GM23338 (cell line): ENCODE measurements around the gene FGFR2. TPM values are rescaled to one million over a fixed set of nuclear protein-coding genes. Genes with fewer than 3 reads are reported as not detected.
A peak's percentile ranks its signal among the peaks of the same experiment; 100 is the strongest.

Source experiments
- ATAC-seq: fragments of 200-7000 bp; cut with Tn5 transposase; 3 replicates; pipeline ENCODE4 v1.9.1; 2020
- DNase-seq: peaks from one replicate; pipeline ENCODE4 v3.0.0-alpha.2; 2015; ENCODE audit warnings: low spot score
- H2AFZ ChIP-seq: fragments of 200-600 bp; sonication (generic); 2 replicates; pipeline ENCODE4 v1.8.0; 2016; ENCODE audit warnings: antibody characterized with exemption, mild to moderate bottlenecking, moderate library complexity
- H3F3A ChIP-seq: fragments of 200-600 bp; sonication (generic); replicated peaks from 2 replicates; pipeline ENCODE4 v1.8.0; 2017; ENCODE audit warnings: antibody characterized with exemption, mixed run types, low read depth
- H3K27ac ChIP-seq: fragments of 200-600 bp; sonication (generic); 2 replicates; pipeline ENCODE4 v1.6.1; 2016; ENCODE audit warnings: low read depth
- H3K27me3 ChIP-seq: fragments of 200-600 bp; sonication (generic); 2 replicates; pipeline ENCODE4 v1.8.0; 2016; ENCODE audit warnings: mild to moderate bottlenecking, mixed run types, moderate library complexity; ENCODE audit not compliant: insufficient read depth
- H3K36me3 ChIP-seq: fragments of 200-600 bp; sonication (generic); 2 replicates; pipeline ENCODE4 v1.8.0; 2016; ENCODE audit warnings: mild to moderate bottlenecking; ENCODE audit not compliant: insufficient read depth
- H3K4me1 ChIP-seq: fragments of 200-600 bp; sonication (generic); 2 replicates; pipeline ENCODE4 v1.8.0; 2016; ENCODE audit warnings: mild to moderate bottlenecking, moderate library complexity; ENCODE audit not compliant: insufficient read depth
- H3K4me2 ChIP-seq: fragments of 200-600 bp; sonication (generic); 2 replicates; pipeline ENCODE4 v1.7.1; 2017; ENCODE audit warnings: mixed run types
- H3K4me3 ChIP-seq: fragments of 200-600 bp; sonication (generic); 2 replicates; pipeline ENCODE4 v1.6.1; 2016; ENCODE audit warnings: mixed run types
- H3K79me2 ChIP-seq: fragments of 200-600 bp; sonication (generic); replicated peaks from 2 replicates; pipeline ENCODE4 v1.8.0; 2017; ENCODE audit warnings: mild to moderate bottlenecking; ENCODE audit not compliant: insufficient read depth
- H3K9me2 ChIP-seq: fragments of 200-600 bp; sonication (generic); 2 replicates; pipeline ENCODE4 v1.8.0; 2017; ENCODE audit not compliant: insufficient read depth
- H4K20me1 ChIP-seq: fragments of 200-600 bp; sonication (generic); replicated peaks from 2 replicates; pipeline ENCODE4 v1.8.0; 2017; ENCODE audit warnings: mild to moderate bottlenecking; ENCODE audit not compliant: insufficient read depth
- H3K27ac Mint-ChIP-seq: 2 replicates; pipeline ENCODE4 v1.8.0; 2020; ENCODE audit warnings: inconsistent platforms, mild to moderate bottlenecking, moderate library complexity, mixed read lengths
- H3K27me3 Mint-ChIP-seq: 3 replicates; pipeline ENCODE4 v1.8.0; 2022; ENCODE audit warnings: low read depth, mild to moderate bottlenecking, moderate library complexity, mixed read lengths, inconsistent platforms; ENCODE audit not compliant: insufficient read depth, poor library complexity
- H3K36me3 Mint-ChIP-seq: 3 replicates; pipeline ENCODE4 v1.8.0; 2021; ENCODE audit warnings: low read depth, mild to moderate bottlenecking, inconsistent platforms, moderate library complexity, mixed read lengths
- H3K4me1 Mint-ChIP-seq: 3 replicates; pipeline ENCODE4 v1.8.0; 2020; ENCODE audit warnings: mild to moderate bottlenecking, inconsistent platforms, mixed read lengths
- H3K4me3 Mint-ChIP-seq: 3 replicates; pipeline ENCODE4 v1.8.0; 2021; ENCODE audit warnings: moderate library complexity, mild to moderate bottlenecking, inconsistent platforms, mixed read lengths
- H3K9me3 Mint-ChIP-seq: 3 replicates; pipeline ENCODE4 v1.8.0; 2020; ENCODE audit warnings: moderate library complexity, mild to moderate bottlenecking, inconsistent platforms, mixed read lengths
- CREB1 ChIP-seq: fragments of 250-450 bp; sonication (Bioruptor Pico); IDR thresholded peaks from 2 replicates; pipeline ENCODE4 v1.5.0; 2020; ENCODE audit warnings: low read depth, mild to moderate bottlenecking, moderate library complexity
- CTCF ChIP-seq, 2 experiments: fragments of 200-600 bp in 1 of 2; sonication (generic) in 1 of 2; conservative IDR thresholded peaks; 2 replicates each; pipeline versions ENCODE4 v1.5.1 to v1.6.1; 2016 to 2017; ENCODE audit warnings: antibody characterized with exemption in 2 of 2, low read depth in 2 of 2, mild to moderate bottlenecking in 2 of 2, moderate library complexity in 1 of 2
- ETS1 ChIP-seq: IDR thresholded peaks from 2 replicates; pipeline ENCODE4 v1.6.1; 2016; ENCODE audit warnings: antibody characterized with exemption
- EZH2 ChIP-seq: fragments of 200-600 bp; sonication (generic); IDR thresholded peaks from one replicate; pipeline ENCODE4 v1.8.0; 2017; ENCODE audit warnings: antibody characterized with exemption, mild to moderate bottlenecking, low read depth; ENCODE audit not compliant: unreplicated experiment
- EZH2phosphoT487 ChIP-seq: fragments of 200-600 bp; sonication (generic); IDR thresholded peaks from one replicate; pipeline ENCODE4 v1.8.1; 2018; ENCODE audit warnings: antibody characterized with exemption; ENCODE audit not compliant: unreplicated experiment
- JUNB ChIP-seq: IDR thresholded peaks from one replicate; pipeline ENCODE4 v1.6.1; 2016; ENCODE audit warnings: antibody characterized with exemption; ENCODE audit not compliant: unreplicated experiment
- NANOG ChIP-seq: IDR thresholded peaks from 2 replicates; pipeline ENCODE4 v1.6.1; 2016; ENCODE audit warnings: antibody characterized with exemption, borderline replicate concordance
- POLR2AphosphoS5 ChIP-seq: IDR thresholded peaks from 2 replicates; pipeline ENCODE4 v1.6.1; 2016; ENCODE audit warnings: antibody characterized with exemption, low read depth
- REST ChIP-seq: IDR thresholded peaks from one replicate; pipeline ENCODE4 v1.6.1; 2018; ENCODE audit warnings: antibody characterized with exemption; ENCODE audit not compliant: unreplicated experiment
- STAT1 ChIP-seq: IDR thresholded peaks from one replicate; pipeline ENCODE4 v1.6.1; 2016; ENCODE audit warnings: antibody characterized with exemption; ENCODE audit not compliant: unreplicated experiment
- ZNF114 ChIP-seq: fragments of 250-450 bp; sonication (Bioruptor Pico); IDR thresholded peaks from 2 replicates; pipeline ENCODE4 v1.5.0; 2020; ENCODE audit warnings: mild to moderate bottlenecking, moderate library complexity
- ZNF331 ChIP-seq: fragments of 250-450 bp; sonication (Bioruptor Pico); IDR thresholded peaks from 2 replicates; pipeline ENCODE4 v1.5.0; 2020; ENCODE audit warnings: low read depth, mild to moderate bottlenecking, moderate library complexity
- polyA plus RNA-seq: library from polyadenylated mRNA; unstranded; fragments of >200 nt; fragmentation: Nextera tagmentation; extraction: Ambion mirVana; gene quantifications from 2 replicates; pipeline ENCODE4 v1.2.1, GENCODE V29; 2016
- total RNA-seq: library from RNA; depleted of rRNA; stranded (reverse); fragments of >200 nt; shearing (Covaris generic); gene quantifications from 2 replicates; pipeline ENCODE4 v1.2.3, GENCODE V29; 2014

The FGFR2 gene
- total and polyA plus RNA-seq, 2 experiments from 2014 or later = 31.1 to 106 TPM

- no peak for TF ChIP-seq REST
- no peak for TF ChIP-seq CTCF (conservative IDR thresholded peaks at IDR 0.05; ENCODE audit: low read depth in 2 of 2)
- TF ChIP-seq NANOG = no peak
- TF ChIP-seq CREB1 = no peak
- TF ChIP-seq EZH2phosphoT487 = no peak
- no peak for TF ChIP-seq JUNB
- TF ChIP-seq STAT1 = no peak
- TF ChIP-seq ETS1 = no peak
- TF ChIP-seq EZH2 = no peak
- no peak for TF ChIP-seq ZNF331 (CRISPR knock-in tag)
- TF ChIP-seq POLR2AphosphoS5 = no peak
- TF ChIP-seq ZNF114 (CRISPR knock-in tag) = no peak
Observed at GRCh38 chr10:121624836-121625486, 26.7 kb upstream of the FGFR2 start (continued).

GRCh38 chr10:121618906-121619305, 20.7 kb upstream of the FGFR2 start:
- no peaks in the 10 kb centered on the region for H3K79me2 ChIP-seq
- no peak for ATAC-seq
- no peaks in the 10 kb centered on the region for H3K36me3 ChIP-seq
- H2AFZ ChIP-seq = no peak overlapping the region
- Mint-ChIP-seq H3K27me3 (peaks cover 11% of the 10 kb centered on the region), H3K4me1 (no peaks in the 10 kb centered on the region), H3K27ac (no peak overlapping the region), H3K9me3 (peaks cover 12% of the 10 kb centered on the region), H3K36me3 (peaks cover 13% of the 10 kb centered on the region; the same call in 1 of the 3 replicates), H3K4me3 (no peak overlapping the region)
- H3K4me2 ChIP-seq = no peak overlapping the region
- no peak overlapping the region for H3K4me3 ChIP-seq
- no peak overlapping the region for H3K27ac ChIP-seq
- DNase-seq = no peak
- 0 out of 2 replicates have a peak, but pooled peaks cover 4% of the 10 kb centered on the region for H3K9me2 ChIP-seq
- no peaks in the 10 kb centered on the region for H4K20me1 ChIP-seq
- no peaks in the 10 kb centered on the region for H3F3A ChIP-seq
- H3K4me1 ChIP-seq = no peaks in the 10 kb centered on the region
- no peaks in the 10 kb centered on the region for H3K27me3 ChIP-seq
- TF ChIP-seq STAT1 (no peak), EZH2 (no peak), POLR2AphosphoS5 (no peak), JUNB (no peak), ZNF114 (CRISPR knock-in tag) (no peak), ZNF331 (CRISPR knock-in tag) (peak; percentile 98), CREB1 (0 out of 2 replicates have a peak, but pooled peaks have one; percentile 19)
